Upper lobe of left lung (tissue), 6 donors: ENCODE measurements around the gene MEGF8. TPM values are rescaled to one million over a fixed set of nuclear protein-coding genes. Genes with fewer than 3 reads are reported as not detected.

Experiments
- ATAC-seq, 2 donors: fragments of 200-7000 bp; cut with Tn5 transposase; one replicate each; pipeline ENCODE4 v1.9.1; 2022; ENCODE audit warnings: mild to moderate bottlenecking in 2 of 2, moderate library complexity in 2 of 2; ENCODE audit not compliant: low FRiP score in 2 of 2
- DNase-seq, 2 donors: peaks; one replicate each; pipeline ENCODE4 v3.0.0-alpha.2; 2019 to 2020
- H3K27ac ChIP-seq, 4 donors: fragments of 200-600 bp; sonication (generic); one replicate each; pipeline ENCODE4 v1.5.1; 2016 to 2019
- H3K27me3 ChIP-seq, 4 donors: fragments of 200-600 bp; sonication (generic); one replicate each; pipeline ENCODE4 v1.5.1; 2017 to 2019
- H3K36me3 ChIP-seq, 4 donors: fragments of 200-600 bp; sonication (generic); one replicate each; pipeline ENCODE4 v1.5.1; 2016 to 2019
- H3K4me1 ChIP-seq, 4 donors: fragments of 200-600 bp; sonication (generic); one replicate each; pipeline ENCODE4 v1.5.1; 2018 to 2019
- H3K4me3 ChIP-seq, 4 donors: fragments of 200-600 bp; sonication (generic); one replicate each; pipeline ENCODE4 v1.5.1; 2017 to 2019; ENCODE audit warnings: mild to moderate bottlenecking in 2 of 4, moderate library complexity in 1 of 4
- H3K9me3 ChIP-seq, 4 donors: fragments of 200-600 bp; sonication (generic); one replicate each; pipeline ENCODE4 v1.5.1; 2018 to 2019
- CTCF ChIP-seq, 6 experiments: fragments of 450-650 bp in 4 of 6; fragments of 200-600 bp in 2 of 6; sonication (generic) in 2 of 6; IDR thresholded peaks; one replicate each; pipeline ENCODE4 v1.5.1; 2016 to 2019; ENCODE audit warnings: antibody characterized with exemption in 6 of 6
- EP300 ChIP-seq, 4 donors: sonication (generic); formaldehyde crosslinking; IDR thresholded peaks; one replicate each; pipeline ENCODE4 v1.5.1; 2017; ENCODE audit warnings: antibody characterized with exemption in 4 of 4, control low read depth in 2 of 4
- POLR2A ChIP-seq, 4 donors: fragments of 450-650 bp; IDR thresholded peaks; one replicate each; pipeline ENCODE4 v1.5.1; 2016 to 2017; ENCODE audit warnings: antibody characterized with exemption in 4 of 4, mild to moderate bottlenecking in 2 of 4
- POLR2AphosphoS5 ChIP-seq, 2 donors: sonication (generic); formaldehyde crosslinking; IDR thresholded peaks; one replicate each; pipeline ENCODE4 v1.5.1; 2017; ENCODE audit warnings: antibody characterized with exemption in 2 of 2
- WGBS, 2 donors: methylation state at CpG; one replicate each; pipeline ENCODE4 v1.1.5; 2017 to 2018; 5-methylcytosine and 5-hydroxymethylcytosine counted together
- total RNA-seq, 6 donors: library from RNA; depleted of rRNA in 4 of 6; stranded (reverse); fragments of >200 nt in 4 of 6; gene quantifications; one replicate each; pipeline versions ENCODE4 v1.1.0 to v1.2.1, GENCODE V29; 2016 to 2021
- donor health status: DM: no; HTN: no; CAD: no; lungs with moderate emphysema.
- donor health status: DM: no; HTN: yes; CAD: no; lungs with severe emphysema.

Gene MEGF8
- total RNA-seq, 6 donors from 2014 or later, result 13.7 to 30.7 (median 17.8) TPM

- TF ChIP-seq EP300 (IDR thresholded peaks at IDR 0.05) (no peak), POLR2A (IDR thresholded peaks at IDR 0.05) (no peak), POLR2AphosphoS5 (IDR thresholded peaks at IDR 0.05) (no peak), CTCF (IDR thresholded peaks at IDR 0.05) (no peak)
- 53 to 66% methylated on average over 5 of the region's 5 CpGs for WGBS, 2 donors
- H3K27ac ChIP-seq, result peak overlapping the region; percentile 96 to 99 (median 96)
- H3K4me3 ChIP-seq, result peak overlapping the region in 1 of 4 donors; percentile 88
- DNase-seq (peak in 1 of 2 donors; percentile 20), ATAC-seq (no peak)
- peaks cover 67 to 99% (median 78%) of the 10 kb centered on the region in 4 donors for H3K4me1 ChIP-seq
- H3K27me3 ChIP-seq, result no peaks in the 10 kb centered on the region
- H3K9me3 ChIP-seq, result no peaks in the 10 kb centered on the region
- peaks cover 10 to 29% (median 14%) of the 10 kb centered on the region in 4 donors for H3K36me3 ChIP-seq
Observed at GRCh38 chr19:42278452-42279154, 46.8 kb upstream of the MEGF8 start.

- DNase-seq (no peak), ATAC-seq (no peak)
- WGBS, 2 donors, result 18 to 24% methylated on average over 6 of the region's 6 CpGs
- Histone ChIP-seq H3K27me3 (no peaks in the 10 kb centered on the region), H3K36me3 (peaks cover 2 to 22% (median 7%) of the 10 kb centered on the region in 4 donors), H3K9me3 (no peaks in the 10 kb centered on the region), H3K27ac (peak overlapping the region; percentile 96 to 99 (median 96)), H3K4me3 (peak overlapping the region in 3 of 4 donors; percentile 83 to 88 (median 88)), H3K4me1 (peaks cover 67 to 92% (median 77%) of the 10 kb centered on the region in 4 donors)
- TF ChIP-seq POLR2A (IDR thresholded peaks at IDR 0.05) (no peak), CTCF (IDR thresholded peaks at IDR 0.05) (no peak), POLR2AphosphoS5 (IDR thresholded peaks at IDR 0.05) (no peak), EP300 (IDR thresholded peaks at IDR 0.05) (no peak)
Observed at GRCh38 chr19:42279155-42279901, 46.1 kb upstream of the MEGF8 start.

GRCh38 chr19:42279902-42280814, 45.3 kb upstream of the MEGF8 start:
- peak overlapping the region; percentile 96 to 99 (median 96) for H3K27ac ChIP-seq
- H3K4me1 ChIP-seq, result peaks cover 70 to 91% (median 79%) of the 10 kb centered on the region in 4 donors
- peaks cover 0 to 13% (median 1%) of the 10 kb centered on the region in 4 donors for H3K36me3 ChIP-seq
- ATAC-seq, result peak; percentile 63 to 84
- peak; percentile 91 to 96 for DNase-seq
- TF ChIP-seq EP300 (IDR thresholded peaks at IDR 0.05) (peak in 1 of 4 donors; percentile 22), POLR2AphosphoS5 (IDR thresholded peaks at IDR 0.05) (peak; percentile 50 to 72), CTCF (IDR thresholded peaks at IDR 0.05) (peak; percentile 92 to 97 (median 95)), POLR2A (IDR thresholded peaks at IDR 0.05) (peak in 3 of 4 donors; percentile 19 to 52 (median 48))
- H3K27me3 ChIP-seq, result no peaks in the 10 kb centered on the region
- H3K9me3 ChIP-seq, result no peaks in the 10 kb centered on the region
- peak overlapping the region; percentile 71 to 88 (median 86) for H3K4me3 ChIP-seq
- 0 to 1% methylated on average over 23 to 72 of the region's 89 CpGs for WGBS, 2 donors

GRCh38 chr19:42280815-42281145, 44.7 kb upstream of the MEGF8 start:
- peak overlapping the region; percentile 71 to 88 (median 86) for H3K4me3 ChIP-seq
- peaks cover 72 to 91% (median 81%) of the 10 kb centered on the region in 4 donors for H3K4me1 ChIP-seq
- DNase-seq (no peak), ATAC-seq (peak in 1 of 2 donors; percentile 28)
- TF ChIP-seq POLR2AphosphoS5 (IDR thresholded peaks at IDR 0.05) (no peak), EP300 (IDR thresholded peaks at IDR 0.05) (no peak), POLR2A (IDR thresholded peaks at IDR 0.05) (no peak), CTCF (IDR thresholded peaks at IDR 0.05) (no peak)
- H3K9me3 ChIP-seq, result no peaks in the 10 kb centered on the region
- H3K27me3 ChIP-seq, result no peaks in the 10 kb centered on the region
- peak overlapping the region; percentile 96 to 99 (median 96) for H3K27ac ChIP-seq
- WGBS, 2 donors, result 0 to 6% methylated on average over 7 to 15 of the region's 20 CpGs
- H3K36me3 ChIP-seq, result peaks cover 0 to 7% (median 0%) of the 10 kb centered on the region in 4 donors
